Measurements from ENCODE around the gene MIEF1.

Gene MIEF1

DNA sequence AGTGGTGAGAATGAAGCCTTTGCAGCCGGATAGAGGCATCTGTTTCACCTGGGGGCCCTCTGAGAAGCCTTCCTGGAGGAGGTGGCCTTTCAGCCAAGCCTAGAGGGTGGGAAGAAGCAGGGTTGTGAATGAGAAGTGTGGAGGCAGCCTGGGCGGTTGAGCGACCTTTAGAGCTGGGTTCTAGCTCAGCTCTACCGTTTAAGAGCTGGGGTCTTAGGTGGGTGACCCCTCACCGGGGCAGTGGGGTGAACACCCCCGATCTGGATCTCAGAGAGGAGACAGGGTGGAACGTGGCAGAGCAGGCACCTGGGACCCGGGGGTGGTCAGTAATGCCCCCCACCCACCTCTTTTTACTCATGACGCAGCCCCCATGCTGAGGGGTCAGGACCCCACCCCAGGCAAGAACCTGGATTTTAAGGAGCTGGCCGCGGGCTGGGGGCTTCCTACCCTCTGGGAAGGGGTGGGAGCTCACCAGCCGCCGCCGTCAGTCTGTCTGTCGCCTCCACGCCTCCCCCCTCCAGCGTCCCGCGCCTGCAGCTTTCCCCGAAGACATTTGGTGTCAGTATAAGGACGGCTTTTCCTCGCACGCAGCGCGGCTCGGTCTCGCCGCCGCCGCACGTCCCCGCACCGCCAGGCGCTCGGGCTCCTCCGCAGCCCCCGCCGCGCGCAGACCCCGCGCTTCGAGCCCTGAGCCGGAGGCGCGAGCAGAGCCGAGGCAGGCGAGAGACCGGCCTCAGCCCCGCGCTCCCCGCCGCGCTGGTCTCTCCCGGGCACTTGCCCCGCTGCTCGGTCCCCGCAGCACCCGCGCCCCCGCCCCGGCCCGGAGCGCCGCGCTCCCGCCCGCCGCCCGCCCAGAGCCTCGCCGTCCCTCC lies 55.1 kb downstream of the MIEF1 start:
- DNase-seq (ENCODE audit: low read depth in 2 of 2, low spot score in 1 of 2) = no peak

DNA sequence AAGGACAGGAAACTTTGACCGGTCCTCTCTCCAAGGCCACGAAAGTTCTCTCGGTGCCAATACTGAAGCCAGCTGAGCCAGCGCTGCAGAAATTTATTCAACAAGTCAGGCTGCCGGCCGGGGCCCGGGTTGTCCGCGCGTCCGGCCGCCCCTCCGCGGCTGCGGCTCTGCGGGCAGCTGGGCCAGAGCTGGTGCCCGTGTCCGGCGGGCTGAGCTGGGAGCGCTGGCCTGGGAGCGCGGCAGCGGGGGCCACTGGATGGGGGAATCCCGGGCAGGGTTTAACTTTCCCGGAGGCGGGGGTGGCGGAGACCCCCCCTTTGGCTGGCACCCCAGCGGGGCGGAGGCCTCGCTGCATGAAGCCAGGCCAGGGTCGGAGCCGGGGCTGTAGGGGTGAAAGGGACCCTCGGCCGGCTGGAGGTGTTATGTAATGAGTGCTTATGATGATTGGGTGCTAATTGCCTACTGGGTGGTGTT lies 56.2 kb downstream of the MIEF1 start:
- no peak for DNase-seq (ENCODE audit: low read depth in 2 of 2, low spot score in 1 of 2)

DNA sequence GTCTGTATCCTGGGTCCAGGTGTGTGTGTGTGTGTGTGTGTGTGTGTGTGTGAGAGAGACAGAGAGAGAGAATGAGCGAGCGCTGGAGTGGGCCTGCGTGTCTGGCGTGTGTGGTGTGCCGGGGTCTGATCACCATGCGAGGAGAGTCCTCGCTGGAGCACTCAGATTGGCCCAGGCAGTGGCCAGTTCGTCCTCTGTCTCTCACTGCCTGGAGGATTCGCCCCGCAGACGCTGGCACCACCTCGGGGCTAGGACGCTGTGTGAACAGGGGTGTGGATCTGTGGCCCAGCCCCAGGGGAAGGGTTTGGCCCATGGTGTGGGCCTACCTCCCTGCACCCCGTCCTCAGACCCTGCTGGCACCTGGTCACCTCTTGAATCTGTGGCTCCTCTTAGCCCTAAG lies 56.9 kb downstream of the MIEF1 start:
- DNase-seq (ENCODE audit: low read depth in 2 of 2, low spot score in 1 of 2) = no peak

GRCh38 chr22:39559456-39560105 lies 57.5 kb downstream of the MIEF1 start:
- DNase-seq (ENCODE audit: low read depth in 2 of 2, low spot score in 1 of 2) = no peak

DNA sequence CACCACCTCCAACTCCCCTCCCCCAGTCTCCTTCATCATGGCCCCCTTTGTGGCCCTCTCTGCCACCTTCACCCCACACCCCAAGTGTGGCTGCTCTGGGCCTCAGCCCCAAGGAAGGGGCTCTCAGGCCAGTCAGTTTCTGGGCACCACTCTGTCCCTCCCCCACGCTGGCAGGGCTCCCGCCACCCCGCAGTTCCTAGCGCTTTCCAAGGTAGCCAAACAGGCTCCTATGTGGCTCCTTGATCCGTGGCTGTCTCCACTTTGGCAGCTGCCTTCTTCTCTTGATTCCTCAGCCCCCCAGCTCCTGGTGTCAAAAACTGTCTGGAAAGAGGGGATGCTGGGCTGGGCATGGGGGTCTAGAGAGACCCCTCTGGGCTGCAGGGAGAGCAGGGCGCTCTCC lies 58.0 kb downstream of the MIEF1 start:
- no peak for DNase-seq (ENCODE audit: low read depth in 2 of 2, low spot score in 1 of 2)

DNA sequence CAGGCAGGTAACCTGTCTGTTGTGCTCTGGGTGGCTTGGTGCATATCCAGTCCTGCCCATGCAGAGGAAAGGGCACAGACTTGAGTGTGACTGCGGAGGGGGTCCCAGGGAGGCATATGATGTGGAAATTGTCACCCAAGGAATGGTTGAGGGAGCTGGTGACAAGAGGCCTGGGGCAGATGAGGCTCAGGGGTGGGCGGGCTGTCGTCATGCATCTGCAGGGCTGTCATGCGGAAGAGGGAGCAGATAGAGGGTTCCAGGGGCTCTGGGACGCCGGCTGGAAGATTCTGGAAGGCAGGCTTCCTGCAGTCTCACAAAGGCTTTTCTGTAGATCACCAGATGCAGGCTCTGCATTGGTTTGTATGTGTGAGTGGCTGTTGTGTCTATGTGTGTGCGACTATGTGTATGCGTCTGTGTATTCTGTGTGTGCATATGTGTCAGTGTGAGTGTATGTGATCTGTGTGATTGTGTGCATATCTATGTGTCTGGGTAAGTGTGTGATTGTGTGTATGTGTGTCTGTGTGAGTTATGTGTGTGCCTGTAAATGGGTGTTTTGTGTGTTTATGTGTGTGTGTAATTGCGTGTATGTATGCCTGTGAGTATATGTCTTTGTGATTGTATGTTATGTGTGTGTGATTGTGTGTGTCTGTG lies 60.9 kb downstream of the MIEF1 start:
- no peak for DNase-seq (ENCODE audit: low read depth in 2 of 2, low spot score in 1 of 2)

DNA sequence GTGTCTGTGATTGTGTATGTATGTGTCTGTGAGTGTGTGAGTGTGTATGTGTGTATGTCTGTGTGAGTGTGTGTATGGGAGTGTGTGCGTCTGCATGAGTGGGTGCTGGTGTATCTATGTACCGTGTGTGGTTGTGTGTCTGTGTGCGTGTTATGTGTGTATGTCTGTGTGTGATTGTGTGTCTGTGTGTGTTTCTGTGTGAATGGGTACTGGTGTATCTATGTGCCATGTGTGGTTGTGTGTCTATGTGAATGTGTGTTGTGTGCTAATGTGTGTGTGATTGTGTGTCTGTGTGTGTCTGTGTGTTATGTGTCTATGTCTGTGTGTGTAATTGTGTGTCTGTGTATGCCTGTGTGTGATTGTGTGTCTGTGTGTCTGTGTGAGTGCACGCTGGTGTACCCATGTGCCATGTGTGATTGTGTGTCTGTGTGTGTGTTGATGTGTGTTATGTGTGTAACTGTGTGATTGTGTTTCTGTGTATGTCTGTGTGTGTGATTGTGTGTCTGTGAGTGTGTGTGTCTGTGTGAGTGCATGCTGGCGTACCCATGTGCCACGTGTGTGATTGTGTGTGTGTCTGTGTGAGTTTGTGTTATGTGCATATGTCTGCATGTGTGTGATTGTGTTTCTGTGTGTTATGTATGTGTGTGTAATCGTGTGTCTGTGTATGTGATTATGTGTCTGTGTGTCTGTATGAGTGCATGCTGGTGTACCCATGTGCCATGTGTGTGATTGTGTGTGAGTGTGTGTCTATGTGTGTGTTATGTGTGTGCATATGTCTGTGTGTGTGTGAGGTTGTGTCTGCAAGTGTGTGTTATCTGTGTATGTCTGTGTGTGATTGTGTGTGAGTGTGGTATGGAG lies 61.7 kb downstream of the MIEF1 start:
- no peak for DNase-seq (ENCODE audit: low read depth in 2 of 2, low spot score in 1 of 2)

- no peak for DNase-seq (ENCODE audit: low read depth in 2 of 2, low spot score in 1 of 2)
Measured at GRCh38 chr22:39565414-39565944, 63.4 kb downstream of the MIEF1 start.

- peak in 1 of 2 donors; percentile 4 for DNase-seq (ENCODE audit: low read depth in 2 of 2, low spot score in 1 of 2)
Measured at GRCh38 chr22:39567135-39567946, 65.3 kb downstream of the MIEF1 start.
